ENCODE data around the gene SPACA6. TPM values are rescaled to one million over a fixed set of nuclear protein-coding genes. Genes with fewer than 3 reads are reported as not detected.

SPACA6 gene
- polyA plus RNA-seq, 1 donor (not counting 4 experiments of a cell fraction or from before 2014, with no cell fraction given) = 4.3 TPM

GRCh38 chr19:51652266-51652665, 40.9 kb upstream of the SPACA6 start:
- no peak overlapping the region for H3K4me3 ChIP-seq (ENCODE audit: control insufficient read depth in 2 of 3, extremely low read depth in 1 of 3, insufficient read depth in 2 of 3, low read depth in 1 of 3, low read length in 3 of 3)
- no peak for TF ChIP-seq CTCF (optimal IDR thresholded peaks at IDR 0.05 in 1 of 3, IDR thresholded peaks at IDR 0.05 in 1 of 3, conservative IDR thresholded peaks at IDR 0.05 in 1 of 3; ENCODE audit: extremely low read depth in 1 of 3, insufficient read depth in 2 of 3, low read length in 3 of 3)
- TF ChIP-seq EZH2 (IDR thresholded peaks at IDR 0.05; ENCODE audit: low read length) = no peak
- no peak overlapping the region for H3K4me2 ChIP-seq (ENCODE audit: control insufficient read depth, extremely low read depth, insufficient read depth, low read depth, low read length)
- no peaks in the 10 kb centered on the region for H3K4me1 ChIP-seq (ENCODE audit: control insufficient read depth, extremely low read depth, insufficient read depth, low read length)
- FAIRE-seq (no peak), DNase-seq (ENCODE audit: low read depth, low spot score) (no peak)
- H3K36me3 ChIP-seq (ENCODE audit: control insufficient read depth in 2 of 2, extremely low read depth in 1 of 2, insufficient read depth in 2 of 2, low read length in 2 of 2) = no peaks in the 10 kb centered on the region
- no peaks in the 10 kb centered on the region for H3K79me2 ChIP-seq (ENCODE audit: control insufficient read depth, insufficient read depth, low read length)
- H3K27me3 ChIP-seq (ENCODE audit: control insufficient read depth, extremely low read depth, insufficient read depth, low read length) = no peaks in the 10 kb centered on the region
- no peak overlapping the region for H3K9ac ChIP-seq (ENCODE audit: control insufficient read depth, extremely low read depth, insufficient read depth, low read length)
- no peak overlapping the region for H2AFZ ChIP-seq (ENCODE audit: control insufficient read depth, low read length)
- H3K27ac ChIP-seq (ENCODE audit: control insufficient read depth, insufficient read depth, low read length) = no peak overlapping the region
- no peaks in the 10 kb centered on the region for H3K9me3 ChIP-seq (ENCODE audit: control insufficient read depth, low read depth, low read length)
- no peaks in the 10 kb centered on the region for H3K9me1 ChIP-seq (ENCODE audit: control insufficient read depth, extremely low read depth, insufficient read depth, low read length)
- dilution Hi-C loops (cut with MboI; ENCODE audit: extremely low pct_ligation_motif_present, low sequenced_read_pairs) = no loop called here
- H4K20me1 ChIP-seq (ENCODE audit: control insufficient read depth, extremely low read depth, insufficient read depth, low read length) = no peaks in the 10 kb centered on the region

- no peak overlapping the region for H3K4me3 ChIP-seq (ENCODE audit: control insufficient read depth in 2 of 3, extremely low read depth in 1 of 3, insufficient read depth in 2 of 3, low read depth in 1 of 3, low read length in 3 of 3)
- H3K9me1 ChIP-seq (ENCODE audit: control insufficient read depth, extremely low read depth, insufficient read depth, low read length) = no peaks in the 10 kb centered on the region
- H3K36me3 ChIP-seq (ENCODE audit: control insufficient read depth in 2 of 2, extremely low read depth in 1 of 2, insufficient read depth in 2 of 2, low read length in 2 of 2) = no peaks in the 10 kb centered on the region
- H3K27ac ChIP-seq (ENCODE audit: control insufficient read depth, insufficient read depth, low read length) = no peak overlapping the region
- no peaks in the 10 kb centered on the region for H4K20me1 ChIP-seq (ENCODE audit: control insufficient read depth, extremely low read depth, insufficient read depth, low read length)
- H3K4me2 ChIP-seq (ENCODE audit: control insufficient read depth, extremely low read depth, insufficient read depth, low read depth, low read length) = no peak overlapping the region
- no peaks in the 10 kb centered on the region for H3K79me2 ChIP-seq (ENCODE audit: control insufficient read depth, insufficient read depth, low read length)
- H3K27me3 ChIP-seq (ENCODE audit: control insufficient read depth, extremely low read depth, insufficient read depth, low read length) = no peaks in the 10 kb centered on the region
- no peak overlapping the region for H2AFZ ChIP-seq (ENCODE audit: control insufficient read depth, low read length)
- DNase-seq (ENCODE audit: low read depth, low spot score) (no peak), FAIRE-seq (no peak)
- no peak for TF ChIP-seq EZH2 (IDR thresholded peaks at IDR 0.05; ENCODE audit: low read length)
- no peak for TF ChIP-seq CTCF (optimal IDR thresholded peaks at IDR 0.05 in 1 of 3, IDR thresholded peaks at IDR 0.05 in 1 of 3, conservative IDR thresholded peaks at IDR 0.05 in 1 of 3; ENCODE audit: extremely low read depth in 1 of 3, insufficient read depth in 2 of 3, low read length in 3 of 3)
- no peak overlapping the region for H3K9ac ChIP-seq (ENCODE audit: control insufficient read depth, extremely low read depth, insufficient read depth, low read length)
- no peaks in the 10 kb centered on the region for H3K9me3 ChIP-seq (ENCODE audit: control insufficient read depth, low read depth, low read length)
- no peaks in the 10 kb centered on the region for H3K4me1 ChIP-seq (ENCODE audit: control insufficient read depth, extremely low read depth, insufficient read depth, low read length)
- dilution Hi-C loops (cut with MboI; ENCODE audit: extremely low pct_ligation_motif_present, low sequenced_read_pairs) = no loop called here
Observed at GRCh38 chr19:51653162-51653561, 40.0 kb upstream of the SPACA6 start.

Data from keratinocyte (primary cell).